ENCODE results near the gene TENM4. TPM values are rescaled to one million over a fixed set of nuclear protein-coding genes. Genes with fewer than 3 reads are reported as not detected.
A peak's percentile ranks its signal among the peaks of the same experiment; 100 is the strongest.

TENM4 gene
- total RNA-seq, 1 donor from 2014 or later, result 5.1 TPM

- no peaks in the 10 kb centered on the region for H3K36me3 ChIP-seq
- H3K4me1 Mint-ChIP-seq, result peaks cover 23% of the 10 kb centered on the region
- H3K9me3 Mint-ChIP-seq, result no peaks in the 10 kb centered on the region
- H3K9me3 ChIP-seq (ENCODE audit: low read depth), result no peaks in the 10 kb centered on the region
- no peaks in the 10 kb centered on the region for H3K36me3 Mint-ChIP-seq
- H3K4me3 Mint-ChIP-seq, result no peak overlapping the region
- no peak for DNase-seq (ENCODE audit: low spot score)
- H3K27ac Mint-ChIP-seq, result no peak overlapping the region
- no peak overlapping the region for H3K9ac ChIP-seq
- no peak overlapping the region for H2AFZ ChIP-seq (replicated peaks)
- TF ChIP-seq CTCF (IDR thresholded peaks at IDR 0.05) (no peak), EZH2 (IDR thresholded peaks at IDR 0.05) (no peak), EZH2phosphoT487 (IDR thresholded peaks at IDR 0.05) (no peak)
- H3K27me3 Mint-ChIP-seq (ENCODE audit: insufficient read depth, low read depth), result peaks cover 11% of the 10 kb centered on the region
- peaks cover 13% of the 10 kb centered on the region for H3K4me1 ChIP-seq
- H3K27ac ChIP-seq, result no peak overlapping the region
- H3F3A ChIP-seq (ENCODE audit: low read depth), result no peaks in the 10 kb centered on the region
- no peaks in the 10 kb centered on the region for H4K20me1 ChIP-seq (ENCODE audit: low read depth)
- H3K79me2 ChIP-seq (ENCODE audit: low read depth), result no peaks in the 10 kb centered on the region
- no peak overlapping the region for H3K4me2 ChIP-seq
- H3K4me3 ChIP-seq, result no peak overlapping the region
- H3K27me3 ChIP-seq, result no peaks in the 10 kb centered on the region
Observed at GRCh38 chr11:78986305-78986704, 454.5 kb downstream of the TENM4 start.

- no peaks in the 10 kb centered on the region for H3K36me3 Mint-ChIP-seq
- Histone ChIP-seq H3F3A (ENCODE audit: low read depth) (no peaks in the 10 kb centered on the region), H2AFZ (replicated peaks) (no peak overlapping the region)
Observed at GRCh38 chr11:78985663-78986062, 455.2 kb downstream of the TENM4 start.

GRCh38 chr11:78982473-78982872 is 458.4 kb downstream of the TENM4 start:
- no peaks in the 10 kb centered on the region for H3K27me3 ChIP-seq
- no peaks in the 10 kb centered on the region for H3K9me3 ChIP-seq (ENCODE audit: low read depth)
- TF ChIP-seq EZH2phosphoT487 (IDR thresholded peaks at IDR 0.05), result no peak
- no peak for TF ChIP-seq CTCF (IDR thresholded peaks at IDR 0.05)
- TF ChIP-seq EZH2 (IDR thresholded peaks at IDR 0.05), result no peak
- Mint-ChIP-seq H3K4me1 (peaks cover 12% of the 10 kb centered on the region), H3K36me3 (no peaks in the 10 kb centered on the region), H3K27me3 (ENCODE audit: insufficient read depth, low read depth) (peaks cover 11% of the 10 kb centered on the region), H3K9me3 (no peaks in the 10 kb centered on the region), H3K4me3 (no peak overlapping the region), H3K27ac (peak overlapping the region; percentile 57)
- no peaks in the 10 kb centered on the region for H4K20me1 ChIP-seq (ENCODE audit: low read depth)
- no peak overlapping the region for H3K4me2 ChIP-seq
- no peak overlapping the region for H3K4me3 ChIP-seq
- no peak for DNase-seq (ENCODE audit: low spot score)
- no peak overlapping the region for H3K27ac ChIP-seq
- H3F3A ChIP-seq (ENCODE audit: low read depth), result no peaks in the 10 kb centered on the region
- H2AFZ ChIP-seq (replicated peaks), result no peak overlapping the region
- no peaks in the 10 kb centered on the region for H3K79me2 ChIP-seq (ENCODE audit: low read depth)
- no peaks in the 10 kb centered on the region for H3K4me1 ChIP-seq
- no peaks in the 10 kb centered on the region for H3K36me3 ChIP-seq
- H3K9ac ChIP-seq, result no peak overlapping the region

More at GRCh38 chr11:78985663-78986062, 455.2 kb downstream of the TENM4 start:
- no peak for DNase-seq (ENCODE audit: low spot score)
- no peak overlapping the region for H3K27ac Mint-ChIP-seq
- Histone ChIP-seq H3K4me2 (no peak overlapping the region), H3K4me3 (no peak overlapping the region), H3K36me3 (no peaks in the 10 kb centered on the region), H3K27me3 (no peaks in the 10 kb centered on the region), H3K9me3 (ENCODE audit: low read depth) (no peaks in the 10 kb centered on the region), H3K79me2 (ENCODE audit: low read depth) (no peaks in the 10 kb centered on the region), H3K27ac (no peak overlapping the region), H3K4me1 (peaks cover 8% of the 10 kb centered on the region), H3K9ac (no peak overlapping the region), H4K20me1 (ENCODE audit: low read depth) (no peaks in the 10 kb centered on the region)
- no peak overlapping the region for H3K4me3 Mint-ChIP-seq
- peaks cover 11% of the 10 kb centered on the region for H3K27me3 Mint-ChIP-seq (ENCODE audit: insufficient read depth, low read depth)
- H3K4me1 Mint-ChIP-seq, result peaks cover 18% of the 10 kb centered on the region
- H3K9me3 Mint-ChIP-seq, result no peaks in the 10 kb centered on the region
- TF ChIP-seq CTCF (IDR thresholded peaks at IDR 0.05), result no peak
- TF ChIP-seq EZH2 (IDR thresholded peaks at IDR 0.05), result no peak
- TF ChIP-seq EZH2phosphoT487 (IDR thresholded peaks at IDR 0.05), result no peak

Measured in neural progenitor cell (in vitro differentiated cells).